Dermis microvascular lymphatic vessel endothelial cell (primary cell): ENCODE data around the gene NUDT14. TPM values are rescaled to one million over a fixed set of nuclear protein-coding genes. Genes with fewer than 3 reads are reported as not detected.

Source experiments
- DNase-seq, 2 donors: peaks; one replicate each; pipeline versions ENCODE4 v3.0.0 to v3.0.0-alpha.2; 2010; ENCODE audit warnings: low read depth in 2 of 2
- total RNA-seq: library from RNA; depleted of rRNA; stranded (reverse); fragments of >200 nt; gene quantifications from 2 replicates; pipeline ENCODE4 v1.2.1, GENCODE V29; 2014

The NUDT14 gene
- total RNA-seq, 1 donor from 2014 or later, result 54.4 TPM

DNA sequence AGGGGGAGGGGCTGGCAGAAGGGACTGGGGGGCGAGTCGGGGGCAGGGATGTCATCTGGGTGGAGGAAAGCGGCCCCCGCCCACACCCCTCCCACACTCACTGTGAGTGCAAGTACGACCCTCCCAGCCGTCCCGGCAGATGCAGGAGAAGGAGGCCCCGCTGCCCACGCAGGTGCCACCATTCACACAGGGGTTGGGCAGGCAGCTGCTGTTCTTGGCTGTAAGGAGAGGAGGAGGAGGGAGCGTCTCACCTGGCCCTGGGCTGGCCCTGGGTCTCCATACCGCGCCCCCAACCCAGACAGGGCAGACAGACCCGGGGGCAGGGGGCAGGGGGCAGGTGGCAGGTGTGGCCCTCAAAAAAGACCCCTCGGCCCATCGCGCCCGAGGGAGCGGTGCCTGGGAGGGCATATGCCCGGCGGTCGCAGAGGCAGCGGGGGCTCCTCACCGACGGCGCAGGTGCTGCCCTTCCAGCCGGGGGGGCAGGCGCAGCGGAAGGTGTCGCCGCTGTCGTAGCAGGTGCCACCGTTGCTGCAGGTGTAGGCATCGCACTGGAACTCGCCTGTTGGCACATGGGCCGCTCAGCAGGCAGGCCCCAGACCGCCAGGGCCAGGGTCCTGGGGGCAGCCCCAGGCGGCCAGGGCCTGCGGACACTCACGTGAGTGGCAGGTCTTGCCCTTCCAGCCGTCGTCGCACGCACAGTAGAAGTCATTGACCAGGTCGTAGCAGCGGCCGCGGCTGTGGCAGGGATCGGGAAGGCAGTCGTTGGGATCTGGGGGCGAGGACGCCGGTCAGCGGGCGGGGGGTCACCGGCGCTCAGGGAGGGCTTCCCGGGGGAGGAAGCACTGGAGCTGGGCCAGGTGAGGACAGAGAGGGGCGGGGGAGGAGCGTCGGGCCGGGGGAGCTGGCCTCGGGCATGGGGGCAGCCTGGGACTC lies 33.2 kb downstream of the NUDT14 start:
- DNase-seq, result no peak

DNA sequence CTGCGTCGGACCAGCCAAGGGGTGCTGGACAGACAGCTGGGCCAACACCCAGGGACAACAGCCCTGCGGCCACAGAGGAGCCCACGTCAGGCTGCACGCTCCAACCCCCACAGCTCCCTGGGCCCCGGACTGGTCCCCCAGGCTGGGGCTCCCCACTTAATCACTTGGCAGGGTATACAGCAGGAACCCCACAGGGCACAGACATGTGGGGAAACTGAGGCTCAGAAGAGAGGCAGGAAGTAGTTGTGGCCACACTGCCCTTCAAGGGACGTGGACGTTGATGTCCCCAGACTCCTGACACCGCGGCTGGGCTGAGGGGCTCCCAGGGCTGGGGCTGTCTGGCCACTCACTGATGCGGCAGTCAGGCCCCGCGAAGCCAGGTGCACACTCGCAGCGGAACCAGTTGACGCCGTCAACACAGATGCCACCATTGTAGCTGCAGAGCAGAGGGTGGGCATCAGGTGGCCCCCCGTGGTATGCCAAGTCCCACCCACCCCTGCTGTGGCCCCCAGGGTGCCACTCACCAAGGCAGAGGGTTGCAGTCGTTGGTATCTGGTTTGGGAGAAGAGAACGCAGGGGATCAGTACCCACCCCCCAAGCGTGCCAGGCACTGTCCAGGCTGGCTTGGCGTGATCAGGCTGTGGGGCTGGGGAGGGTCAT lies 34.0 kb downstream of the NUDT14 start:
- no peak for DNase-seq

DNA sequence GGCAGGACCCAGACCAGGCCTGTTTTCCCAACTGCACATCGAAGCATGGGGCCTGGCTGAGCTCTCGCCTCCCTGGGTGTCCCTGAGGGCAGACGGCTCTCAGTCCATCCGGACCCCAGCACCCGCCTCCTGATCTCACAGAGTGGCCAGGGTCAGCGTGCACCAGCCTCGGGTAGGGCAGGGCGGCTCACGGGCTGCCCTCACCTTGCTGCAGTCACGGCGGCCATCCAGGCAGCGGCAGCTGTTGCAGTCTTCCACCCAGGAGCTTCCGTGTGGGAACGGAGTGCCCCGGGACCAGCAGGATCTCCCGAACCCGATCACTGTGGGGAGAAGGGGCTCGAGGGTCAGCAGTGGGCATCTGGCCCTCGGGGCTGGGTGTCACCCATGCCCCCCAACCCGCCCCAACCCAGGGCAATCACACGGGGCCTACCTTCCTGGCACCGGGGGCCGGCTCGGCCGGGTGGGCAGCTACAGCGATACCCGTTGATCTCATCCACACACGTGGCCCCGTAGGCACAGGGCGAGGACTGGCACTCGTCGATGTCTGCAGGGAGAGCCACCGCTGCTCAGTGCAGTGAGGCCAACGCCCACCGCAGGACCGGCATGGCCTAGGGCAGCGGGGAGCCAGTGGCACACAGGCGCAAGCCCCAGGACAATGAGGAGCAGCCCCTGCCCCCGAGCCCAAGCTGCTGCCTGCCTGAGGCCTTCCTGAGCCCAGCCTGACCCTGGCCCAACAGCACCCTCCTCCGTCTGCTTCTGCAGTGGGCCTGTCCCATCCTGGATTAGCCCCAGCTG lies 34.7 kb downstream of the NUDT14 start:
- no peak for DNase-seq

DNA sequence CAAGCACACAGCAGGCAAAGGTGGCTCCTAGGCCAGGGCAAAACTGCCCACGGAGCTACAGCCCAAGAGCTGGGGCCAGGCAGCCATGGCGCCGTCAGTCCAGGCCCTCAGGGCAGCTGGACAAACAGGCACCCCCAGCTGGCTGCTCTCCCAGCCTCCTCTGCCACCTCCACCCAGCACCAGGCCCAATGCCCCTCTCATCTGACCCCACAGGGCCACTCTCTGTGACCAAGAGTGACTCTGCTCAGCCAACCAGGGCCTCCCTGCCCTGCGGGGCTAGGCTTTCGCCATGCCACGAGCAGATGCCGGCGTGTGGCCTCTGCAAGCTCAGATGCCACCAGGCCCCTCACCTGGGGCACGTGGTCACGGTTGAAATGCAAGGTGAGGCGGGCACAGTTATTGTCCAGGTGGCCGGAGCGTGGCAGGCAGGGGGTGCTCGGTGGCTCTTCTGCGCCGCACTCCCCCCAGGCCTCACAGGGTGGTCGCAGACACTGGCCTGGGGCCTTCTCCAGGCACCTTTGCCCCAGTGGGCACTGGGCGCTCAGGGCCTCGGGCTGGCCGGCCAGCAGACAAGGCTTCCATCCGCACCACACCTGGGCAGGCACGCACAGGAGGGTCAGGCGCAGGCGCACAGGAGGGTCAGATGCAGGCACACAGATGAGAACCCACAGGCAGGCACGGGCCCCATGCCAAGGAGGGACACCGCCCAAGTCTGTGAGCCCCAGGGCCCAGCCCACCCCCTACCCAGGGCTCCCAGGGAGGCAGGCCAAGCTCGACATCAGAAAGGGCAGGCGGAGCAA lies 35.5 kb downstream of the NUDT14 start:
- no peak for DNase-seq

DNA sequence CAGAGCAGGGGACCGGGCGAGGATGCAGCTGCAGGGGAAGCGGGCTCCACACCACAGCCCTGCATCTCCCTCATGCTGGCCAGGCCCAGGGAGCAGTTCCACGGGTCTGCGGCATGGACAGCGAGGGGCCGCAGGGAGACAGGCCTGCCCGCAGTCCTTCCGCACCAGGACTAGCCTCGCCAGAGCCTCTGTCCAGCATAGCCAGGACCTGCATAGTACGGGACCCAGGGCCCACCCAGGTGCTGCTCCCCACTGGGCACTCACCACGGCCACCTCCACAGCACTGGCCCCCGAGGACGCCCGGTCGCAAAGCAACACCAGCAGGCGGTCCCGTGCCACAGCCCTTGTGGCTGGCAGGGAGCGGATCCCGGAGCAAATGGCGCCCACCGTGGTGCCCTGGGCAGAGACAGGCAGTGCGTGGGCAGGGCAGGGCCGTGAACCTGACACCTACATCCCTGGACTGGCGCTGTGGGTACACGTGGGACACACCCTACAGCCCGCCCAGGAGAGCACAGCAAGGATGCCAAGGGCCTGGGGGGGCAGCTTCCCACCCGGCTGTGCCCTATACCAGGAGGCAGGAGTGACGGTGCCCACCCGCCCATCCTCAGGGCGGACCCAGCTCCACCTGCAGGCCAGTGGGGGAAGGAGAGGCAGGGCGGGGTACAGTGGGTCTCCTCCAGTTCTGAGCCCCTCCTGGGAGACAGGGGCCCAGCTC lies 36.3 kb downstream of the NUDT14 start:
- DNase-seq, result no peak

DNA sequence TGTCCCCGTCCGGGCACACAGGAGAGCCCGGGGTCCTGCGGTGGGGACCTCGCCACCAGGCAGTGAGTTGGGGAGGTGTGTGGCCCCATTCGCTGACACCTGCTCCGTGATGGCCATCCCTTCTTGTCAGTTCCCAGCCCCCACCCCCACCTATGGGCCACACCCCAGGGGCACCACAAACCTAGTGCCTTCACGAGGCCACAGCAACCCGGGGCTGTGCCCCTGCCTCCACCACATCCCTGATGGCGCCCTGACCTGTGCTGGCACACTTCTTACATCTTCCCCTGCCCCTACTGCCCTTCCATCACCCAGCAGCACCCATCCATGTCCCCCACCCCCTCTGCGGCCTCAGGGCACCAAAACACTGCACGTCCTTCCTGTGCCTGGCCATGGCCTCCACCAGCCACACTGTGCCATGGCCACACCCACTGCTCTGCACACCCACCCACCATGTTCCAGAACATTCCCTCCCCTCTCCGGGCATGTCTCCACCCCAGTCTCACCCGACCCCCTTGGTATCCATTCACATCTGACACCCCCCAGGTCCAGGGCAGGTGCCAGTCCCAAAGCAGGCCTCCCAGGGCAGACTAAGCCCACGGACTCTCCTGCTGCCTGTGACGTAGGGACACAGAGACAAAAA lies 37.0 kb downstream of the NUDT14 start:
- no peak for DNase-seq

DNA sequence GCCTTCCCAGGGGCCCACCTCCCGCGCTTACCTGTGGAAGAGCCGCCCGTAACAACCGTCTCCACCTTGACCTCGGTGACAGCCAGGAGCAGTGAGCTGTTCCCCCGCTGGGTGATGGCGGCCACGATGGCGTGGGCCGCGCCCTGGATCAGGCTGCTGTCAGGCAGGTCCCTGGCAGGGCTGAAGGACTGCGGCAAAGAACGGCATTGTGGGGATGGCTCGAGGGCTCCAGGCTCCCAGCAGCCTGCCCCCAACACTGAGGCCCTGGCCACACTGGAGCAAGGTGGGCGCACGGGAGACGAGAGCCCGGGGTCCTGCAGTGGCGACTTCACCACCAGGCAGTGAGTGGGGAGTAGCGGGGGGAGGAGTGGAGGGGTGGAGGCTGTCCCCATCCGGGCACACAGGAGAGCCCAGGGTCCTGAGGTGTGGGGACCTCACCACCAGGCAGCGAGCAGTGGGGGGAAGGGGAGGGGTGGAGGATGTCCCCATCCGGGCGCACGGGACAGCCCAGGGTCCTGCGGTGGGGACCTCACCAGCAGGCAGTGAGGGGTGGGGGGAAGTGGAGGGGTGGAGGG lies 37.6 kb downstream of the NUDT14 start:
- no peak for DNase-seq

DNA sequence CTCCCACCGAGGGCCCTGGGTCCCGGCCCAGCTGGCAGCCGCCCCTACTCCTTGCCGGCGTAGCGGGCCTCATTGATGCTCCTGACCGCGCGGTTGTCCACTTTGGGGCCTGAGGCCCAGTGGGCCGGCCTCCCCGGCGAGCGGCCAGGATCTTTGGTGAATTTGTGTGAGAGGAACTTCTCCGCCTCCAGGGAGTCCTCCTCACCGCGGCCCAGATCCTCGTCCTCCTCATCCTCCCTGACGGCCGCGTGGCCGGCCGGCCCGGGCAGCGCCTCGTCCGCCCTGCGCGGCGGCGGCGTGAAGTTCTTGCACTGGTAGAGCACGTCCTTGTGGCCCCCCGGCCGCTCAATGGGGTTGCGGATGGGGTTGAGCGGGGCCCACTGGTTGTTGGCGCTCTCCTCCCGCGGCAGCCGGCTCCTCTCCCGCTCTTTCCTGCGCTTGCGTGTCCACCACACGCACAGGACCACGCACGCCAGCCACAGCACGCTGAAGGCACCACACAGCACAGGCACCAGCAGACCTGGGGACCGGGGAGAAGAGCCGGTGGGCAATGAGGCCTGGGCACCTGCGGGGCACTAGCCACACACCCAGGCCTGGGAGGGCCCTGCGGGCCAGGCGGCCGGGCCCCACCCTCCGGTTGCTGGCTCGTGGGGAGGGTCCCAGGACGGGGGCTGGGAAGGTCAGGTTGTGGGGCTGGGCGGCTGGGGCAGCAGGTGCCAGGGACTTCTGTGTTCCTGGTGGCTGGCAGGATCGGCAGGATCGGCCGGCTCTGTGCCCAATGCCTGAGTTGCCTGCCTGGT lies 38.3 kb downstream of the NUDT14 start:
- no peak for DNase-seq

DNA sequence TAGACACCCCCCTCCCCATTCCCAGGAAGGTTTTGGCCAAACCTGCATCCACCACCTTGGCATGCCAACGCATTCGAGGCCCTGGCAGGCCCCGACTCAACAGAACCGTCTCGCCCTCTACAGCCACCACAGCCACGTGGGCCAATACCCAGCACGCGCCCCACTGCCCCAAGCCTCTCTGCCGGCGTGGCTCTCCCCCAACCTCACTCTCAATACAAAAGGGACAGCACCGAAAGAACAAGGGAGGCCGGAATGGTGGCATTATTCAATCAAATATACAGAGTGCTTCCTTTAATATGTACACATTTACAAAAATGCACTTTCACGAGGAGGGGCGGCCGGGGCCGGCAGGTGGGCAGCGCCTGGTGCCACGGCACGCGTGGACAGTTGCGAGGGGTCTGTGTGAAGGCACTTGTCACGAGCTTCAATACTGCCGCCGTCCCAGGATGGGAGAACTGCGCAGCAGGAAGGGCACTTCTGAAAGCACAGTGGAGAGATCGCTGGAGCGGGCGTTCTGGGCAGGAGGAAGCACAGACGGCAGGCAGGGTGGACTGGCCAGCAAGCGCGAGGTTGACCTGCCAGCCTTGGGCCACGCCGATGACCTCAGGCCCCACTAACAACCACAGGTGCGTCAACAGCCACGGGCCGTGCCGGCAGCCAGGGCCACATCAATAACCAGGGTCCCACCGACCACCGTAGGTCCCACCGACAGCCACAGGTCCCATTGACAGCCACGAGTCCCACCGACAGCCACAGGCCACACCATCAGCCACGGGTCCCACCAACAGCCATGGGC lies 39.4 kb downstream of the NUDT14 start:
- no peak for DNase-seq

DNA sequence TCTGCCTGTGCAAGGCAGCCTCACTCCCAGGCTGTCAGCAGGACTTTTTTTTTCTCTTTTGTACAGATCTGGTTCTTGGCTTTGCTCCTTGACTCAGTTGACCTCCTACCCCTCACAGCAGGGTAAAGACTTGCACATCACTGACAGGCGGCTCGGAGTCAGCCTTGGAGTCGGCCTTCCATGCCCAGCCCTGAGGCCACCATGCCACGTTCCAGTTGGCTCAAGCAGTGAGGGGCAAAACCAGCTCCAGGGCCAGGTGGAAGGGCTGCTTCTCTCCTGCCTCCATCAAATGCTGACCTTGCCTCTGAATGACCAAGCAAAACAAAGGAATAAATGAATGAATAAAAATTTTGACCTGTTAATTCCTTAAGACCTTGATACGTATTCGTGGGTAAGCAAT lies 40.1 kb downstream of the NUDT14 start:
- DNase-seq, result no peak

DNA sequence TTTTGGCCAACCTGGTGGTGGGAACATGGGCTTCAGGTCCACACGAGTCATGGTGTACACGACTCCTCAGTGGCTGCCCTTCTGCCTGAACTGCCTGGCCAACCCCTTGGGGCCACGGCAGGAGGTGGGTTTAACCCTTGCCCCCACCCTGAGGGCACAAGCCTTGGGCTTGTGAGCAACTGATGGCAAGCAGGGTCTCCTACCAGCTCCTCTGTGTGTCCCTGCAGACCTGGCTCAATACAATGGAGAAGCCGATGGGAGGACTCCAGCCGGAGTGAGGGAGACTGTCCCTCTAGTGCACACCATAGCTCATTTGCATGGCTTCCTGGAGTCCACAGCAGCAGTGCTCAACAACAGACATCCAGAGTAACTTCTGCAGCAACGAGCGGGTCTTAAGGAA lies 40.5 kb downstream of the NUDT14 start:
- no peak for DNase-seq

DNA sequence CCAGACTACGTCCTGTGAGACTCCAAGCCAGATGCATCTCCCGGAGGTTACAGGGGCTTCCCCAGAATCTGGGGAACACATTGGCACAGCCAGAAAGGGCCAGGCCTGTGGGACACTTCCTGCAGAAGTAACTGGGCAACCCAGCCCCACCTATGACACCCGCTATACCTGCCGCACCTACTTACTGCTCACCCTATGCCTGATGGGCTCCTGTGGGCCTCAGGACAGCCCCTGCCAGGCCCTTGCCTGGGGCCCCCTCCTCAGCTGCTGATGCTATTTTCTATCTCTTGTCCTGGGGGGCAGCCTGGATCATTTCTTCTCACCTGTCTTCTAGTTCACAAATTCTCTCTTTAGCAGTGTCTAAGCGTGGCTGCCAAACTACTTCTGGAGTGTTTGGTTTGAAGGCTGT lies 41.3 kb downstream of the NUDT14 start:
- no peak for DNase-seq

DNA sequence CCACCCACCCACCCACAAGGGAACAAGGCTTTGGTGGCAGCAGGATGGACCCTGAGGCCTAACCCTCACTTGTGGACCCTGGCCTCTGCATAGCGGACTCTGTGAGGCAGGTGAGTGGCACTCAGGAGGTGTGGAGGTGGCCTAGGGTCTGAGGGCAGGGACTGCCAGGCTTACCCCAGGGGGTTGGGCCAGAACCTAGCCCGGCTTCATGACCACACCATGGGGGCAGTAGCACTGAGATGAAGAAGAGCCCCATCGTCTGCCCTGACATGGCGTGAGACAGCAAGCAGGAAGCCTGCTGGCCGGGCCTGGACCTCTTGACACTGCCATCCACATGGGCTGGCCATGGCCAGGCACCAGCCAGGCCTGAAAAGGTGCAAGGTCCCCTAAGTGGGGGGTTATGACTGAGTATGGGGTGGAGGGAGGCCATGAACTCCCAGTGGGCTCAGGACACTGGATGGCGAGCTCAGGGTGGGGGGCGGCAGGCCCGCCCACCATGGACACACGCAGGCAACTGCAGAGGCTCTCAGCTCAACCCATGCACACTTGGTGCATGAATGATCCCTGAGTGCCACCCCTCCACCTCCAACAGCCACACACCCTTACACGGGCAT lies 41.8 kb downstream of the NUDT14 start:
- DNase-seq, result no peak

DNA sequence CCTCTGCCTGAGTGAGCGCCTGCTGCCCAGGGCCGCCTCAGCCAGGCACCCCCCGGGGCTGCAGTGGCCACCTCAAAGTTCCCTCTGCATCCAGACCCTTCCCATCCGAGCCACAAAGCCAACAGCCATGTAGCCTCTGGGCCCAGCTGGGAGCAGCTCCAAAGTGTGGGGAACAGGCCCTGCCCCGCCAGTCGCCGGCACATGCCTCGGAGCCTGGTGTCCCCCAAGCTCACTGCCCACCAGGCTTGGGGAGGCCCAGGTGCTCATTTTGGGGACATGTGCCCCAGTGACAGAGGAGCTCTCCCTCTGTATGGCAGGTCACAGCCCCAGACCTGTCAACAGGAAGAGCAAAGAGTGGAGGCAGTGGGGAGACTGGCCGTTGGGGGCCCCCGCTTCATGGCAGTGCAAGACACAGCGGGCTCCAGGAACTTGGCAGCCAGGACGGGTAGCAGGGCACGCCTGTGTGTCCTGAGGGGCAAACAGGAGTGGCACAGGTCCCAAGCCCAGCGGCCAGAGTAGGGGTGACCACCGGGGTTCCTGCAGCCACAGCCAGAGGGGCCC lies 42.5 kb downstream of the NUDT14 start:
- DNase-seq, result no peak

DNA sequence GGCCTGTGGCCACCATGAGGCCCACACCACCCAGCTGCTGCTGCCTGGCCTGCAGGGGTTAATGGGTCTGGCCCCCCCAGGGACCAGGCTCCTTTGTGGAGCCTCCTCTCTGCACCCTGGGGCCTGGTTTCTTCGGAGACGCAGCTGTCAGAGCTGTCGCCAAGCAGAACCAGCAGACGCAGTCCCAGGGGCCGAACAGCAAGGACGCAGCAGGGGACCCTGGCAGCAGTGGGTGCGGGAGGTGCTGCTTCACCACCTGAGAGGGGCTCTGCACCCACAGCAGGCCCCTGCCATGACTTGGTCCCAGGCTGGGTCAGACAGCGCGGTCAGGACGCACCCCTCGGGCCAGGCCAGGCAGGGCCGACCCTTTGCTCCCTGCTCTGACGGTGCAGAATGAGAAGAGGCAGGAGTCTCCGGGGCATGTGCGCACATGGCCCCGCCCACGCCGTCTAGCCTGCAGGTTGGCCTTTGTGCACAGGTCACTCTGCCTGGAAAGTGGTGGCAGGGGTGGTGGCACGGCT lies 43.0 kb downstream of the NUDT14 start:
- DNase-seq, result no peak

DNA sequence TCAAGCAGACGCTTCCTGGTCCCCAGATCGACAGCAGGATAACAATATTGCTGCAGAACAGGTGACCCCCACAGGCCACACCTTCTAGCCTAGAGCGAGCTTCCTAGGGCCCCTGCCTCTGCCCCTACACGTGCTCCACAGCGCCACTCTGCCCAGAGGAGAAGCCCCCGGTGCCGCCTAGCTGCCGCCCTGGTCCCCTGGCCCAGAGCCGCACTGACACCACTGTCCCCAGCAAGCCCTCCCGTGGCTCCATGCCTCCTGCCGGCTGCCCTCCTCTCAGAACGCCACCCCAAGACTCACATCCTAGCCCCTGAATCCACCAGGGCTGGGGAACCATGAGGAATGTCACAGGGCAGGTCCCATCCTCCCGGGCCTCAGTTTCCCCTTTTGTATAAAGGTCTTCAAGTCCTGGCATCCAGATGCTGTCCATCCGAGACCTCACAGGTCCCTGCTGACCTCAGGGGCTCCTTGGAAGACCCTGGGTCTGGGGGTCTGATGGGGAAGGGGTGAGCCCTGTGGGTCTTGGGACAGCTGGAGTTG lies 43.6 kb downstream of the NUDT14 start:
- no peak for DNase-seq
